Measurements from ENCODE around the gene NACC1. TPM values are rescaled to one million over a fixed set of nuclear protein-coding genes. Genes with fewer than 3 reads are reported as not detected.
A peak's percentile ranks its signal among the peaks of the same experiment; 100 is the strongest.

NACC1 gene
- total RNA-seq, 3 donors from 2014 or later (not counting 1 experiment from before 2014, with no cell fraction given) = 41.2 to 48.7 (median 43.4) TPM

DNA sequence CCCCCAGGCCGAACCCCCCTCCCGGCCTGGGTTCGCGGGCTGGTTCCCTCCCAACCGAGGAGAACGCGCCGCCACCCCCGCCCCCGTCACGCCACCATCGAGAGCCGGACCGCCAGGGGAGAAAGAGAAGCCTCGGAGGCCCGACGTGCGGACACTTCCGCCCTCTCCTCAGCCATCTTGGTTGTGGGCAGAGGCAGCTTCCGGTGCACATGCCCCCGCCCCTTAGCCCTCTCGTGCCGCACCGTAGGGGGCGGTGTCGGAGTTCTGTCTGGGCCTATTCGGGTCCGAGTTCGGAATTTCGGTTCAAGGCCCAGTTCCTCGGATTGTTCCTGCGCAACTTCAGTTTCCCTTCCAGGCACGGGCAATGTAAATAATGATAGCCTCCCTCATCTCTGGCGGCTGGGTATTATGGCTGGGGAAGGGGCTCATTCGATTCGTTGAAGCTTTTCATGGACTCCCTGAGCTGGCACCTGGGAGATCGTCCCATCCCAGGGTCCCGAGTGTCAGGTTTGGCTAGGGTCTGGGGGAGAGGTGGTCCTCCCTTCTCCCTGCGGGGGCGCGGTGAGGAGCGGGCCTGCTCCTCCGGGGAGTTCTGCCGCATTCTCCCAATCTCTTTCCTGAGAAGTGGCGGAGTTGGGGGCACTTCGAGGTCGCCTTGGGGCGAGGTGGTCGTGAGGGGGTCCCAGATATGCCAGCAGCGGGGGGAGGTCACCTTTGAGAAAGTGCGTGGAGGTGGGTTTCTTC, 32.3 kb downstream of the NACC1 start, which contains the start of the genes IER2 and STX10:
TSS of gene IER2 (plus strand) at position 225 of the 744 bp plus-strand sequence. CDS start 2,776 bp downstream, outside the sequence.
TSS of gene STX10 (minus strand) at position 189 of the 744 bp plus-strand sequence. CDS start 202 bp downstream, outside the sequence.
- peaks cover 9% of the 10 kb centered on the region for H3K36me3 ChIP-seq (ENCODE audit: control insufficient read depth, insufficient read depth, low read length)
- under 1% methylated on average over 44 of the region's 51 CpGs for WGBS (ENCODE audit: insufficient coverage)
- ATAC-seq (peak; percentile 50 to 74 (median 53)), DNase-seq (peak; percentile 88 to 97)
- peak within 1 kb of the TSS; percentile 90 for H3K27ac ChIP-seq (ENCODE audit: low read length)
- peaks cover 36% of the 10 kb centered on the region for H3K4me1 ChIP-seq (ENCODE audit: control insufficient read depth, insufficient read depth, low read length)
- peaks cover 52 to 73% of the 10 kb centered on the region in 2 donors for H3K4me1 Mint-ChIP-seq
- peak within 1 kb of the TSS; percentile 99 for H3K4me3 Mint-ChIP-seq
- H3K27me3 ChIP-seq (ENCODE audit: control insufficient read depth, insufficient read depth, low read length) = no peaks in the 10 kb centered on the region
- H3K27me3 Mint-ChIP-seq (ENCODE audit: low read depth in 2 of 2) = peaks cover 0 to 3% of the 10 kb centered on the region in 2 donors
- H3K4me3 ChIP-seq (ENCODE audit: low read length) = peak within 1 kb of the TSS; percentile 100
- H3K36me3 Mint-ChIP-seq = peaks cover 20% of the 10 kb centered on the region
- peak within 1 kb of the TSS; percentile 99 for H3K27ac Mint-ChIP-seq
- no peaks in the 10 kb centered on the region for H3K9me3 Mint-ChIP-seq
- H3K9me3 ChIP-seq (ENCODE audit: control insufficient read depth, insufficient read depth, low read length) = no peaks in the 10 kb centered on the region
- intact Hi-C loops (cut with micrococcal nuclease) = loop anchor here (2.0 to 10.0 kb wide), 5 partner anchors 16 to 1224 kb away; partner anchors contain the start of genes JUNB, LYL1 and ZNF564
- TF ChIP-seq, protein P1, sequence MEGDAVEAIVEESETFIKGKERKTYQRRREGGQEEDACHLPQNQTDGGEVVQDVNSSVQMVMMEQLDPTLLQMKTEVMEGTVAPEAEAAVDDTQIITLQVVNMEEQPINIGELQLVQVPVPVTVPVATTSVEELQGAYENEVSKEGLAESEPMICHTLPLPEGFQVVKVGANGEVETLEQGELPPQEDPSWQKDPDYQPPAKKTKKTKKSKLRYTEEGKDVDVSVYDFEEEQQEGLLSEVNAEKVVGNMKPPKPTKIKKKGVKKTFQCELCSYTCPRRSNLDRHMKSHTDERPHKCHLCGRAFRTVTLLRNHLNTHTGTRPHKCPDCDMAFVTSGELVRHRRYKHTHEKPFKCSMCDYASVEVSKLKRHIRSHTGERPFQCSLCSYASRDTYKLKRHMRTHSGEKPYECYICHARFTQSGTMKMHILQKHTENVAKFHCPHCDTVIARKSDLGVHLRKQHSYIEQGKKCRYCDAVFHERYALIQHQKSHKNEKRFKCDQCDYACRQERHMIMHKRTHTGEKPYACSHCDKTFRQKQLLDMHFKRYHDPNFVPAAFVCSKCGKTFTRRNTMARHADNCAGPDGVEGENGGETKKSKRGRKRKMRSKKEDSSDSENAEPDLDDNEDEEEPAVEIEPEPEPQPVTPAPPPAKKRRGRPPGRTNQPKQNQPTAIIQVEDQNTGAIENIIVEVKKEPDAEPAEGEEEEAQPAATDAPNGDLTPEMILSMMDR (IDR thresholded peaks at IDR 0.05) = peak; percentile 41

DNA sequence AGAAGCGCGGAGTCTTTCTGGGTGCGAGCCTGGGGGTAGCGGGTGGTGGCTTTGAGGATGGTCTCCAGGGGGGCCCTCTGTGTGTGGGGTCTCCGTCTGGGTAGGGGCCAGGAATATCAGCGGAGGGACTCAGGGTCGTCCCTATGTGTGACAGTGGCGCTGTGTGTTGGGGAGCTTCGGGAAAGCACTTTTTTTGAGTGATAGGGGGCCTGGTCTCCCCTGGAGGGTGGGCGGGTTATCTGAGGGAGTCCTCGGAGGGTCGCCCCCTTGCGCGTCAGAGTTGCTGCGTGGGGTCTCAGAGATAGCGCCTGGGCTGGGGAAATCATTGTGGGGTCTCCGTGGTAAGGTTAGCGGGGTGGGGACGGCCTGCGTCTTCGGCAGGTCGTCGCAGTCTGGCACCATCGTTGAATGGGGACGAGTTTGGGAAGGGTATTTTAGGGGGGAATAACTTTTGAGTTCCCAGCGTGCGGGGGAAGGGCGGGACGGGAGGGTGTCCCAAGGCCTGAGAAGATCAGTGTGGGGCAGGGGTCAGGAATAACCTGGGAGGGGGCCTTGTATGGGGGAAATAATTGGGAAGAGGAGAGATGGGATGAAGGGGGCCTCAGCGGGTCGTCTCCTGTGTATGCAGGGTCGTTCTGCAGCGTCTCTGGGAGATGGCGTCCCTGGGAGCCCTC, 33.0 kb downstream of the NACC1 start:
- peaks cover 20% of the 10 kb centered on the region for H3K36me3 Mint-ChIP-seq
- H3K4me3 Mint-ChIP-seq = peak overlapping the region; percentile 99
- intact Hi-C loops (cut with micrococcal nuclease) = loop anchor here (2.0 to 10.0 kb wide), 5 partner anchors 16 to 1224 kb away; partner anchors contain the start of genes JUNB, LYL1 and ZNF564
- peak overlapping the region; percentile 99 for H3K27ac Mint-ChIP-seq
- H3K4me1 Mint-ChIP-seq = peaks cover 56 to 79% of the 10 kb centered on the region in 2 donors
- TF ChIP-seq, protein P1 (IDR thresholded peaks at IDR 0.05) = no peak
- no peaks in the 10 kb centered on the region for H3K9me3 Mint-ChIP-seq
- Histone ChIP-seq H3K4me1 (ENCODE audit: control insufficient read depth, insufficient read depth, low read length) (peaks cover 42% of the 10 kb centered on the region), H3K27me3 (ENCODE audit: control insufficient read depth, insufficient read depth, low read length) (no peaks in the 10 kb centered on the region), H3K9me3 (ENCODE audit: control insufficient read depth, insufficient read depth, low read length) (no peaks in the 10 kb centered on the region), H3K4me3 (ENCODE audit: low read length) (peak overlapping the region; percentile 100), H3K27ac (ENCODE audit: low read length) (peak overlapping the region; percentile 90), H3K36me3 (ENCODE audit: control insufficient read depth, insufficient read depth, low read length) (peaks cover 7% of the 10 kb centered on the region)
- H3K27me3 Mint-ChIP-seq (ENCODE audit: low read depth in 2 of 2) = peaks cover 0 to 3% of the 10 kb centered on the region in 2 donors
- DNase-seq (no peak), ATAC-seq (peak; percentile 0)
- WGBS (ENCODE audit: insufficient coverage) = under 1% methylated on average over 34 of the region's 34 CpGs

DNA sequence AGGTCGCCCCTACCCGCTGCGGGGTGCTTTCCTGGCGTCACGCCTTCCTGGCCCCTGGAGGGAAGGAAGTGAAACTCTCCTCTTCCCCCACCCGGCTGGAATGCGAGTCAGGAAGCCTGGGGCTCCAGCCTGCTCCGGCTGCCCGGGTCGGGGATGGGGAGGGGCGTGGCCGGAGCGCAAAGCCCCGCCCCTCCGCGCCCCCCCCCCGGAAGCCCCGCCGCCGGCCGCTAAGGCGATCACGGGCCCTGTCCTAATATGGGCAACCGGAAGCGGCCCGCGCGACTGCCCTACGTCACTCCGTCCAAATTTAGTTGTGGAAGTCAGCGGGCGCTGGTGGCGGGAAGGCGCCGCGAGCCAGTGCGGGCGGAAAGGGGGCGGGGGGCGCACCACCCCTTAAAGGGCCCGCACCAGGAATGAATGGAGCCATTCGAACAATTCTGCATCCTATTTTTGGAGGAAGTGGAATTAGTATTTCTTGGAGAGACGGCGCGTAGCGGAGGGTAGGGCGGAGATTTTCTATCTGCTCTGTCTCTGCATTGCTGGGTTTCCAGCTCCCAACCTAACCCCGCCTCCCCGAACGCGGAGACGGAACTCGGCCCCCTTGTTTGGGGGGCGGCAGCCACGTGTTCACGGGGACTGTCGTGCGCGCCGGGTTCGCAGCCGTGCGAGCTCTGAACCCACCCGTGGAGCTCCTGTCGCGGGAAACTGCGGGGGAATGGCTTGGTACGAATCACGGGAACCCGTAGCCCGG, 33.7 kb downstream of the NACC1 start:
- intact Hi-C loops (cut with micrococcal nuclease) = loop anchor here (1.0 to 10.0 kb wide), 6 partner anchors 15 to 1223 kb away; partner anchors contain the start of genes JUNB, LYL1, TRMT1 and ZNF564
- TF ChIP-seq, protein P1 (IDR thresholded peaks at IDR 0.05) = no peak
- H3K27ac ChIP-seq (ENCODE audit: low read length) = peak overlapping the region; percentile 90
- Mint-ChIP-seq H3K36me3 (peaks cover 20% of the 10 kb centered on the region), H3K27ac (peak overlapping the region; percentile 99), H3K27me3 (ENCODE audit: low read depth in 2 of 2) (peaks cover 0 to 3% of the 10 kb centered on the region in 2 donors), H3K9me3 (no peaks in the 10 kb centered on the region), H3K4me3 (peak overlapping the region; percentile 99), H3K4me1 (peaks cover 63 to 84% of the 10 kb centered on the region in 2 donors)
- H3K9me3 ChIP-seq (ENCODE audit: control insufficient read depth, insufficient read depth, low read length) = no peaks in the 10 kb centered on the region
- DNase-seq (peak; percentile 94 to 97), ATAC-seq (peak; percentile 28 to 67 (median 42))
- peak overlapping the region; percentile 100 for H3K4me3 ChIP-seq (ENCODE audit: low read length)
- under 1% methylated on average over 68 of the region's 71 CpGs for WGBS (ENCODE audit: insufficient coverage)
- peaks cover 7% of the 10 kb centered on the region for H3K36me3 ChIP-seq (ENCODE audit: control insufficient read depth, insufficient read depth, low read length)
- no peaks in the 10 kb centered on the region for H3K27me3 ChIP-seq (ENCODE audit: control insufficient read depth, insufficient read depth, low read length)
- H3K4me1 ChIP-seq (ENCODE audit: control insufficient read depth, insufficient read depth, low read length) = peaks cover 49% of the 10 kb centered on the region
